ENCODE measurements around the gene PCYT1B. TPM values are rescaled to one million over a fixed set of nuclear protein-coding genes. Genes with fewer than 3 reads are reported as not detected.

Gene PCYT1B
- total and polyA plus RNA-seq, 9 of the 15 experiments (the other 6 are each of a cell fraction or from before 2014, with no cell fraction given), result 0.04 to 0.34 (median 0.07) TPM; not detected in 1

- TF ChIP-seq, protein P1, sequence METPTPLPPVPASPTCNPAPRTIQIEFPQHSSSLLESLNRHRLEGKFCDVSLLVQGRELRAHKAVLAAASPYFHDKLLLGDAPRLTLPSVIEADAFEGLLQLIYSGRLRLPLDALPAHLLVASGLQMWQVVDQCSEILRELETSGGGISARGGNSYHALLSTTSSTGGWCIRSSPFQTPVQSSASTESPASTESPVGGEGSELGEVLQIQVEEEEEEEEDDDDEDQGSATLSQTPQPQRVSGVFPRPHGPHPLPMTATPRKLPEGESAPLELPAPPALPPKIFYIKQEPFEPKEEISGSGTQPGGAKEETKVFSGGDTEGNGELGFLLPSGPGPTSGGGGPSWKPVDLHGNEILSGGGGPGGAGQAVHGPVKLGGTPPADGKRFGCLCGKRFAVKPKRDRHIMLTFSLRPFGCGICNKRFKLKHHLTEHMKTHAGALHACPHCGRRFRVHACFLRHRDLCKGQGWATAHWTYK (CRISPR knock-in tag; IDR thresholded peaks at IDR 0.05), result no peak
- TF ChIP-seq, protein P2, sequence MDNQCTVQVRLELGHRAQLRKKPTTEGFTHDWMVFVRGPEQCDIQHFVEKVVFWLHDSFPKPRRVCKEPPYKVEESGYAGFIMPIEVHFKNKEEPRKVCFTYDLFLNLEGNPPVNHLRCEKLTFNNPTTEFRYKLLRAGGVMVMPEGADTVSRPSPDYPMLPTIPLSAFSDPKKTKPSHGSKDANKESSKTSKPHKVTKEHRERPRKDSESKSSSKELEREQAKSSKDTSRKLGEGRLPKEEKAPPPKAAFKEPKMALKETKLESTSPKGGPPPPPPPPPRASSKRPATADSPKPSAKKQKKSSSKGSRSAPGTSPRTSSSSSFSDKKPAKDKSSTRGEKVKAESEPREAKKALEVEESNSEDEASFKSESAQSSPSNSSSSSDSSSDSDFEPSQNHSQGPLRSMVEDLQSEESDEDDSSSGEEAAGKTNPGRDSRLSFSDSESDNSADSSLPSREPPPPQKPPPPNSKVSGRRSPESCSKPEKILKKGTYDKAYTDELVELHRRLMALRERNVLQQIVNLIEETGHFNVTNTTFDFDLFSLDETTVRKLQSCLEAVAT (IDR thresholded peaks at IDR 0.05), result no peak
- TF ChIP-seq NELFE (IDR thresholded peaks at IDR 0.05; ENCODE audit: insufficient read depth, insufficient read length) (no peak), ZKSCAN8 (CRISPR knock-in tag; IDR thresholded peaks at IDR 0.05) (no peak), TEAD2 (tag; IDR thresholded peaks at IDR 0.05) (no peak), MED1 (CRISPR knock-in tag; IDR thresholded peaks at IDR 0.05; ENCODE audit: borderline replicate concordance) (no peak), ZNF766 (CRISPR knock-in tag; conservative IDR thresholded peaks at IDR 0.05) (no peak), IRF2 (CRISPR knock-in tag; IDR thresholded peaks at IDR 0.05) (no peak), TAF9B (IDR thresholded peaks at IDR 0.05; ENCODE audit: partially characterized antibody) (peak; percentile 52), GTF2A2 (tag; IDR thresholded peaks at IDR 0.05) (no peak), MTA3 (IDR thresholded peaks at IDR 0.05; ENCODE audit: borderline replicate concordance) (0 out of 2 replicates have a peak, but pooled peaks have one; percentile 37), FOXK2 (conservative IDR thresholded peaks at IDR 0.05 in 1 of 2, IDR thresholded peaks at IDR 0.05 in 1 of 2; ENCODE audit: low read depth in 2 of 2) (peak in 1 of 2 experiments; percentile 50; a peak in 2 of 4 replicates), ZNF124 (CRISPR knock-in tag; IDR thresholded peaks at IDR 0.05) (no peak), HDAC2 (IDR thresholded peaks at IDR 0.05) (no peak; the same call in 1 of the 2 replicates), ZNF23 (CRISPR knock-in tag; IDR thresholded peaks at IDR 0.05) (no peak), TOE1 (IDR thresholded peaks at IDR 0.05; ENCODE audit: borderline replicate concordance) (peak; percentile 23; the same call in 1 of the 2 replicates), TOE1 (CRISPR knock-in tag; IDR thresholded peaks at IDR 0.05; ENCODE audit: borderline replicate concordance, low read depth) (no peak), MIER1 (IDR thresholded peaks at IDR 0.05; ENCODE audit: low read depth) (no peak), ZBED1 (IDR thresholded peaks at IDR 0.05) (no peak), RCOR1 (IDR thresholded peaks at IDR 0.05; ENCODE audit: borderline replicate concordance in 1 of 2, low read depth in 2 of 2, low read length in 2 of 2) (peak in 1 of 2 experiments; percentile 67; a peak in 1 of 4 replicates), MTF1 (CRISPR knock-in tag; IDR thresholded peaks at IDR 0.05; ENCODE audit: borderline replicate concordance) (no peak), KLF1 (tag; IDR thresholded peaks at IDR 0.05) (peak; percentile 84), TFE3 (CRISPR knock-in tag; IDR thresholded peaks at IDR 0.05) (no peak), HMG20A (CRISPR knock-in tag; conservative IDR thresholded peaks at IDR 0.05) (no peak), NCOA1 (IDR thresholded peaks at IDR 0.05; ENCODE audit: low read depth) (no peak; the same call in 1 of the 2 replicates)
Measured at GRCh38 chrX:24693453-24694202, 46.5 kb upstream of the PCYT1B start, which contains the start of gene POLA1 (continued).

All from K562 (cell line).